NCI-H1930 (cell line): ENCODE data around the gene PLCH1.

Experiments used
- DNase-seq, 2 experiments: peaks; one replicate each; lab custom pipeline; 2025; lab: John Stamatoyannopoulos, UW

PLCH1 gene

GRCh38 chr3:155481591-155481990 lies 263.3 kb downstream of the PLCH1 start:
- DNase-seq, result no peak

DNA sequence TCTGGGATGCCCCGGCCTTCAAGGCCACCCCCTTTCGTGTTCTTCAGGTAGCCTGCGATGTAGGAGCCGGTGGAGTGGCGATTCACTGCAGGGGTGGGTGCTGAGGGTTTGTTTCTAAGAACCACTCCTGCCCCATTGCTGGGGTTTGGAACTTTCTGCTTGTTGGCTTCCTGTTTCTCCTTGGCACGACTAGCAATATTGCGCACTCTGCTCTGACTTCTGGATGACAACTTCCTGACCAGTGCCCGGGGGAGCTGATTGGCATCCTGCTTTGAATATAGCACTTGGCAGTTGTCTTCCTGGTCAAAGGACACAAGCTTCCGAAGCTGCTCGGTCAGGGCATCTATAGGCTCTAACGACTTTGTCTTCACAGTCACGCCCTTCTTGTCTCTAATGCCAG lies 263.8 kb downstream of the PLCH1 start:
- DNase-seq, result no peak

DNA sequence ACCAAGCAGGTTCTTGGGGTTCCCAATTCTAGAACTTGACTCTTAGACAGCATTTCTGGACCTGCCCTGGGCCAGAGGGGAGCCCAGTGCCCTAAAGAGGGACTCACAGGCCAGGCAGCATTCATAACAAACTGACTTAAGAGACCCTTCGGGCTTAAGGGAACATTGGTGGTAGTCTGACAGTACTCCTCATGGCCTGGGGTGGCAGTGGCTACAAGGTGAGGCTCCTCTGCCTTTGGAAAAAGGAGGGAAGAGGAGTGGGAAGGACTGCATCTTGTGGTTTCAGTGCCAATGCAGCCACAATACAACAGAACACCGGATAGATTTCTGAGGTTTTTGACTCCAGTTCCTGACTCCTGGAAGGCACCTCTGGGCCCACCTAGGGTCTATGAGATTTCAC lies 279.2 kb downstream of the PLCH1 start:
- no peak for DNase-seq

DNA sequence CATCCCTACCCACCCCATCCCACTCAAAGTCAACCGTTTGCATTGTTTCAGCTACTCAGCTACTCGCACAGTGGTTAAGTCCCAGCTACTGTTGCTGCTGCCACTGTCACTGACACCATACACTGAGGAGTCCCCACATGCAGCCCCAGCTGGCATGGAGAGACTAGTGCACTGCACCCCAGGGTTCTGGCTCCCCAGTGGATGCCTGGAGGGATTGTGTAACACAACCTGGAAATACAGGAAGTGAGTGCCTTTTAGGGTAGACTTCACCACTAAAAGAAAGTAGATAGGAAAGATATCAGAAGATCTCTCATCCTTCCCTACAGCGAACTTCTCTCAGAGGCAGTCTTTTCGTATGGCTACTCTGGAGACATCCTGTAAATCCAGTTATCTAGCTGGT lies 282.2 kb downstream of the PLCH1 start:
- no peak for DNase-seq

DNA sequence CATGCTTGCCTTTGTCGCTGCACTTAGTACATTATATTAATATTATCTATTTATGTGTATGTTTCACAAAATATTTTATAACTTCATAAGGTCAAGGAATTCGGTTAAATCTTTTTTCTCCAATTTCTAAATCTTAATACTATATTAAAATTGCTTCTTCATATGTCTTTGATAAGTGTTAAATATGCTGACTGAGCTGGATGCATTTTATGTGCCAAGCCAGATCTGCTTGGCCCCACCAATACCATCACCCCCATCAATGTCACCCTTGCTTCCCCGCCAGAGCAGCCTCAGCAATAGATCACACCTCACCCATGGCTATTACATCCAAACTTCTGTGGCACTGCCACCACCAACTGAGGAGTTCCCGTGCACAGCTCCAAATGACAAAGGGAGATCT lies 287.3 kb downstream of the PLCH1 start:
- DNase-seq, result no peak

DNA sequence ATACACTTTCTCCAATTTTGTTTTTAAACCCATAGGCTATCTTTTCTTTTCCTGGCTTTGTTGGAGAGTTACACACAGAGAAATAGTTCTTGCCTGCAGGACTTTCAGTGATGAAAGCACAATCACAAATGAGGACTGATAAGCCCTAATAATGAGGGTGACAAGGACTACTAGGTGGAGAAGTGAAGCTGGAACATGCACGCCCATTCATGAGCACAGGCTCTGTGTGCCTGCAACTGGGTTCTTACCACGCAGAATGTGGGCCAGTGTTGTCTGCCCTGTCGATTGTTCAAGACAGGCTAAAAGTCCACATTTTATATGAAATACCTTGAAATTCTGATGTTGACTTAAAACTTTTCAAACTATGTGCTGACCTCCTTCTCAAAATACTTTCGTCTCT lies 289.1 kb downstream of the PLCH1 start:
- DNase-seq, result no peak

DNA sequence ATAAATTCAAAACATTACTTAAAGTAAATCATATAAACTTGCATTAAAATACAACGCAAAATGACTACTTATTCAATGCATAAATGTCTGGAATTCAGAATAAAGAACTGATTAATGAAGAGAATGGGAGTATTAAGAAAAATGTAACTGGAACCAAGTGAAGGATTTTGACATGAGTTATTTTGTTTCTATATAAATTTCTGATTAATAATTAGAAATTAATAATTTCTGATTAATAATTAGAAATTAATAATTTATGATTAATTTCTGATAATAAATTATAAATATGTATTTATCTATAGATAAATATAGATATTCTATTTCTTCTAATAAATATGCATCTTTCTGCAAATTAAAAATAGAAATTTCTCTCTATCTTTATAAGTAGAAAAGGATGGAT lies 291.4 kb downstream of the PLCH1 start:
- no peak for DNase-seq

GRCh38 chr3:155449613-155450267 lies 295.1 kb downstream of the PLCH1 start:
- no peak for DNase-seq

DNA sequence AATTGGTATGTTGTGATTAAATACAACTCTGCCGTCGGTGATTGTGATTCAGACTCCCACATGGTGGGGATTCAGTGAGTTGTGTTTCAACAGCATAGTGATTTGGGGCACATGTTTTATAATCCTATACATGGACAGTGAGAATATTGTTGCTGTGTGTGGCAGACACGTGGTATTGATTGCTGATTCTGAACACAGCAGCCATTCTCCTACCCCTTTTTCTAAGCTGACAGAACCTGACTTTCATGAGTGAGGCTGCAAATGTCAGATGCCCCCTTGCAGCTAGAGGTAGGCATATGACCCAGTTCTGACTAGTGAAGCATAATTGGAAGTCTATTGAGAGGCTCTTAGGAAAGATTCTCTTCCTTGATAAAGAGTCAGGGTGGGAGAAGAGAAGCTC lies 296.3 kb downstream of the PLCH1 start:
- DNase-seq, result no peak

- no peak for DNase-seq
Observed at GRCh38 chr3:155446366-155446765, 298.5 kb downstream of the PLCH1 start.

DNA sequence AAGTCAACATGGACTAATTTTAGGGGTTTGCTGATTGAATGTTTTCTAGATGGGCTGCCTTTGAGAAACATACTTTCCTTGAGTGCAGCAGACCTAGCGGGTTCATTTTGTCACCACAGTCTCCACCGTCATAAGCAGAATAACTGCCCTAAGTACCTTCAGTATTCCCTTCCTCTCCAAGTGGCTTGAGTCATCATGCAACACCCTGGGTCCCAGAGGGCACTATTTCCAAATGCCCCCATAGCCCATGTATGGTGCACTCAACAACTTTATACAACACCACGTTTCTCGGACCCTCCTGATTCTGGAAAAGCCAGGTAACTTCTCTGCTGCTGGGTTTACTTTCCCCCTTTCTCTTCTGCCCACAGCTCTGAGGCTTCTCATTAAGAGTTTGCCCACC lies 300.1 kb downstream of the PLCH1 start:
- no peak for DNase-seq

DNA sequence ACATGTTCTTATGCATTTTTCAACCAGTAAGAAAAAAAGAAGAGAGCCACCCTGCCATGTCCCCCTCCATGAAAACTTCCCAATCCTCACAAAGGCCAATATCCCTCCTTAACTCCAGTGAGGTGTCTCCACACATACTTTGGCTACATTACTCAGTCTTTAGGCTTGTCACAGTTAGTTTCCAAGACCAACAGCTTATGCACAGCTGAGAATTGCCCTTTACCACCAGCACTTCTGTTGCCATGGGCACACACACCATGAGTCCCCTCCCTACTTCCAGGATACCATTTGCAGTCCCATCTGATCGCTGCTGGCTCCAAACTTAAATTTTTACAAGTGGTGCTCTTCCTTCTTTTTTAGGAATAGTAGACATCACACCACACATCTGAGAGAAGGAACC lies 301.1 kb downstream of the PLCH1 start:
- no peak for DNase-seq

GRCh38 chr3:155442072-155442471 lies 302.8 kb downstream of the PLCH1 start:
- DNase-seq, result no peak

- DNase-seq, result no peak
Observed at GRCh38 chr3:155441506-155441905, 303.4 kb downstream of the PLCH1 start.

DNA sequence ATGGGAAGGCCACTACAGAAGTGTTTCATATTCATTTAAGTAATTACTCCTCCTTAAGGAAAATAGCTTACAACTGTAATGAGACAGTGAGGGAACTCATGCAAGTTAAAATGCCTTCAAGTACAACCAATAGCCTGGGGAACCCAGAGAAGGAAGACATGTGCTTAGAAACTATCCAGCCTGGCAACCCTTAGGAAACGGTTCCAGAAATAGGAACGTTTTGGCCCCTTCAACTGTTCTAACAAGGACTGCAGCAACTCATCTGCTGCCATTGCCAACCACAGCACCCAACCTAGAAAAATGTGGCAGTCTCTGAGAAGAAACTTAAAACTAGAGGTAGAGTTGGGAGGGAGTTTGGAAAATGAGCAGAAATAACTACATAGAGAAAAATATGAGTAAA lies 303.8 kb downstream of the PLCH1 start:
- no peak for DNase-seq

- DNase-seq, result no peak
Observed at GRCh38 chr3:155435821-155436220, 309.1 kb downstream of the PLCH1 start.

DNA sequence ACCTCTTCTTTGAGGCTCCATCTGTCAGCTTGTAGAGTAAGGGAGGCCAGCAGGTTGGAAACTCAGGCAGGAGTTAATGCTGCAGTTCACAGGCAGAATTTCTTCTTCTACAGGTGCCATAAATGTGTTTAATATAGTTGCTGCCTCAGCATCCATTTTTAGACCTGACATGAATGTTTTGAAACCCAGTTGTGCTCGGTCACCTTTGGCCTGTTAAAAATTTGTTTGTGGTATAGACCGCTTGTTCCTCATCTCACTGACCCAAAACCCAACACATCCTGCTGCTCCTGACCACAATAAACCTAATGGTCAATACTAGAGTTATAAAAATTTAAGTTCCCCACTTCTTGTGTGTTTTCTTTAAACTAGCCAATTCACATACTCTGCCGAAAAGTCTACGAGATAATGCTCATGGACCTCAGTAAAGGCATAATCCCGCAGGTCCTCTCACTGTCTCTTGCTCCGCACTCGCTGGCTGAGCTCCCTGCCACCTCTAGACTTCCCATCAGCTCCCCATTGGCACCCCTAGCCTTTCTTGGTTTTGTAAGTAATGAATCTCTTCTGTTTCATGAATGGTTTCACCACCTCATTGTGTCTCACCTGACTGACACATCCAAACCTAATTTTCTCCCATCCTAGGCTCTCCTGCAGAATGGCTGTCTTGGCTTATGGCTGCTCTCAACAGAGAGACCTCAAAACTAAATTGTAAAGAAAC lies 312.9 kb downstream of the PLCH1 start:
- no peak for DNase-seq

- no peak for DNase-seq
Observed at GRCh38 chr3:155428563-155428962, 316.3 kb downstream of the PLCH1 start.

DNA sequence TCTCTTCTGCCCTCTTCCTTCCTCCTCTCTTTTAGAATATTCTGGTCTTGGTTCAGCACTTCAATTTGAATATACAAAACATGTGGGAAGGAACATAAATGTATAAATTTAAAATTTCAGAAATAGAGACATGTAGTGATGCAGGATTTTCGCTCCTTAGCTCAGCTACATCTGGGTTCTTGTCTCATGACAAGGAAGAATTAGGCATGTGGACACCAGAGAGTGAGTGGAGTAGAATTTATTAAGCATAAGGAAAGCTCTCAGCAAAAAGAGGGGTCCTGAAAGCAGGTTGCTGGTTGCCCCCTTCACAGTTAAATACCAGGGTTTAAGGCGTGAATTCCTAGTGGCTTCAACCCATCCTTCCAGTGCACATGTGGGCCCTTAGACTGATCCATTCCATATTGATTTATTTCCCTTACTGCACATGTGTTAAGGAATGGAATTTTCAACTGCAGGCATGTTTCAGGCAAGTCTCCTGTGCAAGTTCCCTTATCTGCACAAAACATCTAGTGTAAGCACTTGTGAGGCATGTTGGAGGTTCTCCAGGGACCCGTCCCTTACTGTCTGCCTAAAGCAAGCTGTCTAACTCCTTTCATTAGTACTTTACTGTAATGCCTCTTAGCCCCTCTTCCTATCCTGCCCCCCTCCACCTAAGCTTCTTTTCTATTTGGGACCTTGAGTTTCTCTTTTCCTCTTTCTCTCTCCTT lies 318.2 kb downstream of the PLCH1 start:
- no peak for DNase-seq

DNA sequence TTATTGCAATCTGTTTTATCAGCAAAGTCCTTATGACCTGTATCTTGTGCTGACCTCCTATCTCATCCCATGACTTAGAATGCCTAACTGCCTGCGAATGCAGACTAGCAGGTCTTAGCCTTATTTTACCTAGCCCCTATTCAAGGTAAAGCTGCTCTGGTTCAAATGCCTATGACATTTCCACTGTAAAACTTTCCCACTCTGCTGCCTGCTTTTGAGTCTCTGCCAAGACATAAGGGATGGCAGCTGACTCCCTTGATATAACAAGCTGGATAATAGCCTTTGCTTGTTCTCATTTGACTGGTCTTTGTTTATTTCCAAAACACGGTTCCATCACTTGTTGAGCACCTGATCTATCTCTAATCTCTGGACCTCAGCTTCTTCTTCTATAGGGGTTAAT lies 319.5 kb downstream of the PLCH1 start:
- no peak for DNase-seq

DNA sequence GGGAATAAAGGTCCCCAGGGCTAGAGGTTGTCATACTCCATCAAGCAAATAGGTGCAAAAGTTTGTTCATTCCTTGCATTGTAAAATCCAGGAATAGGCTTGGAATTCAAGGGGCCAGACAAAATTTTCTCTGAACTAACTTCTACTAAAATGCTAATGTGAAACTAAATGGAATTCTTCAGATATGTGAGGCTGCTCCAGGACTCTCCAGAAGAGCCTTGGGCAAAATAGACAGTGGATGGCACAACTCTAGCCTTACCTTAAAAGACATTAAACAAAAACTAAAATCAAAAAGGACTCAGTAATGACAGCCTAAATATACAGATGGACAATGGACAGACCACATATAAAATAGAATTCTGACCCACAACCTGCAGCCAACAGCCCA lies 320.6 kb downstream of the PLCH1 start:
- no peak for DNase-seq

GRCh38 chr3:155423526-155424322 lies 321.1 kb downstream of the PLCH1 start:
- no peak for DNase-seq
